B cell (primary cell): Measurements from ENCODE around the gene CBR4. TPM values are rescaled to one million over a fixed set of nuclear protein-coding genes. Genes with fewer than 3 reads are reported as not detected.

Experiments
- ATAC-seq: fragments of 200-7000 bp; cut with Tn5 transposase; one replicate; pipeline ENCODE4 v1.10.0; 2021; ENCODE audit warnings: low read depth, mild to moderate bottlenecking, moderate number of reproducible peaks, moderate library complexity
- CTCF ChIA-PET: fragments of 350-600 bp; sonication (Branson Sonifier 250); formaldehyde crosslinking; loops from one replicate; lab custom pipeline; 2021; ENCODE audit warnings: antibody characterized with exemption, inconsistent platforms; lab: Charles Lee
- POLR2A ChIA-PET: fragments of 350-600 bp; sonication (Branson Sonifier 250); formaldehyde crosslinking; loops from one replicate; lab custom pipeline; 2021; ENCODE audit warnings: antibody characterized with exemption; lab: Charles Lee
- DNase-seq: peaks from one replicate; pipeline ENCODE4 v3.0.0; 2013
- H2AFZ ChIP-seq: 2 replicates; pipeline ENCODE4 v1.6.1; 2012; ENCODE audit warnings: mild to moderate bottlenecking, low read depth, low read length; ENCODE audit not compliant: insufficient read depth, poor library complexity, severe bottlenecking
- H3K27ac ChIP-seq, 2 donors: 1 replicate in 1 of 2; 2 replicates in 1 of 2; pipeline ENCODE4 v1.5.1; 2012 to 2013; ENCODE audit warnings: low read length in 2 of 2, mild to moderate bottlenecking in 2 of 2, moderate library complexity in 1 of 2
- H3K27me3 ChIP-seq, 4 experiments: fragments of 200-600 bp in 1 of 4; sonication (generic) in 1 of 4; replicated peaks in 1 of 4; 1 replicate in 2 of 4; 2 replicates in 2 of 4; pipeline versions ENCODE4 v1.6.1 to v1.7.0; 2013 to 2016; ENCODE audit warnings: low read length in 3 of 4, mild to moderate bottlenecking in 2 of 4, mixed read lengths in 1 of 4, moderate library complexity in 1 of 4; ENCODE audit not compliant: insufficient read depth in 4 of 4, control insufficient read depth in 3 of 4; ENCODE audit errors: control extremely low read depth in 1 of 4
- H3K36me3 ChIP-seq, 2 experiments: replicated peaks in 1 of 2; 1 replicate in 1 of 2; 2 replicates in 1 of 2; pipeline versions ENCODE4 v1.6.1 to v1.7.1; 2013; ENCODE audit warnings: low read length in 1 of 2; ENCODE audit not compliant: insufficient read depth in 2 of 2, control insufficient read depth in 1 of 2; ENCODE audit errors: control extremely low read depth in 1 of 2, extremely low read depth in 1 of 2
- H3K4me1 ChIP-seq, 2 donors: fragments of 200-600 bp in 1 of 2; sonication (generic) in 1 of 2; 1 replicate in 1 of 2; 2 replicates in 1 of 2; pipeline versions ENCODE4 v1.5.1 to v1.6.1; 2013 to 2017; ENCODE audit warnings: low read length in 2 of 2; ENCODE audit not compliant: control insufficient read depth in 2 of 2, insufficient read depth in 2 of 2
- H3K4me2 ChIP-seq: replicated peaks from 2 replicates; pipeline ENCODE3; 2012; ENCODE audit warnings: mild to moderate bottlenecking, low read depth, low read length; ENCODE audit not compliant: poor library complexity, severe bottlenecking
- H3K4me3 ChIP-seq, 5 experiments: fragments of 200-600 bp in 1 of 5; sonication (generic) in 1 of 5; 1 replicate in 3 of 5; 2 replicates in 2 of 5; pipeline versions ENCODE4 v1.5.1 to v1.7.0; 2011 to 2016; ENCODE audit warnings: low read length in 4 of 5, mild to moderate bottlenecking in 4 of 5, low read depth in 2 of 5, control low read depth in 1 of 5, moderate library complexity in 1 of 5; ENCODE audit not compliant: insufficient read depth in 1 of 5; ENCODE audit errors: control extremely low read depth in 1 of 5, extremely low read depth in 1 of 5
- H3K79me2 ChIP-seq: fragments of 200-600 bp; sonication (generic); one replicate; pipeline ENCODE4 v1.6.0; 2016; ENCODE audit warnings: low read length; ENCODE audit not compliant: control insufficient read depth, insufficient read depth
- H3K9ac ChIP-seq: fragments of 200-600 bp; sonication (generic); 2 replicates; pipeline ENCODE4 v1.6.1; 2017; ENCODE audit warnings: mild to moderate bottlenecking, low read length, moderate library complexity
- H3K9me3 ChIP-seq, 3 donors: one replicate each; pipeline versions ENCODE4 v1.6.1 to v1.7.1; 2013; ENCODE audit warnings: low read length in 2 of 3; ENCODE audit not compliant: control insufficient read depth in 2 of 3, insufficient read depth in 1 of 3; ENCODE audit errors: control extremely low read depth in 1 of 3
- H4K20me1 ChIP-seq: 2 replicates; pipeline ENCODE4 v1.6.0; 2012; ENCODE audit warnings: mild to moderate bottlenecking, low read length; ENCODE audit not compliant: insufficient read depth, control insufficient read depth, poor library complexity, severe bottlenecking
- H3K27ac Mint-ChIP-seq: one replicate; pipeline ENCODE4 v1.8.0; 2021; ENCODE audit warnings: mixed read lengths
- H3K27me3 Mint-ChIP-seq: one replicate; pipeline ENCODE4 v1.8.0; 2021; ENCODE audit warnings: mixed read lengths
- H3K4me1 Mint-ChIP-seq: one replicate; pipeline ENCODE4 v1.8.0; 2021; ENCODE audit warnings: mixed read lengths
- H3K4me3 Mint-ChIP-seq: one replicate; pipeline ENCODE4 v1.8.0; 2021; ENCODE audit warnings: mixed read lengths
- H3K9me3 Mint-ChIP-seq: one replicate; pipeline ENCODE4 v1.8.0; 2022; ENCODE audit warnings: mixed read lengths; ENCODE audit not compliant: insufficient read depth
- CTCF ChIP-seq: fragments of 200-600 bp; IDR thresholded peaks from one replicate; pipeline ENCODE4 v1.8.0; 2022; ENCODE audit warnings: antibody characterized with exemption, mild to moderate bottlenecking
- EZH2 ChIP-seq: IDR thresholded peaks from 2 replicates; pipeline ENCODE4 v1.6.1; 2012; ENCODE audit warnings: borderline replicate concordance, low read depth, mild to moderate bottlenecking, moderate library complexity, low read length; ENCODE audit not compliant: insufficient read depth, poor library complexity, severe bottlenecking
- WGBS: methylation state at CpG from one replicate; pipeline ENCODE4 v1.1.5; 2013; ENCODE audit warnings: missing lambda C conversion rate; ENCODE audit not compliant: insufficient coverage; 5-methylcytosine and 5-hydroxymethylcytosine counted together
- intact Hi-C: fragments of 100-400 bp; cut with micrococcal nuclease; formaldehyde crosslinking; loops from one replicate; pipeline ENCODE4 v1.10.0; 2022
- polyA plus RNA-seq: library from polyadenylated mRNA; depleted of rRNA; stranded (reverse); fragments of >200 nt; gene quantifications from 2 replicates; pipeline ENCODE4 v1.2.3, GENCODE V29; 2012
- total RNA-seq, 2 donors: library from RNA; stranded (reverse); fragments of 120-200 nt in 1 of 2; gene quantifications; 1 replicate in 1 of 2; 2 replicates in 1 of 2; pipeline versions ENCODE4 v1.2.3 to v1.2.4, GENCODE V29; 2013 to 2022

Gene CBR4
- total and polyA plus RNA-seq, 2 donors (not counting 1 experiment from before 2014, with no cell fraction given), result 7.9 to 32.1 TPM

DNA sequence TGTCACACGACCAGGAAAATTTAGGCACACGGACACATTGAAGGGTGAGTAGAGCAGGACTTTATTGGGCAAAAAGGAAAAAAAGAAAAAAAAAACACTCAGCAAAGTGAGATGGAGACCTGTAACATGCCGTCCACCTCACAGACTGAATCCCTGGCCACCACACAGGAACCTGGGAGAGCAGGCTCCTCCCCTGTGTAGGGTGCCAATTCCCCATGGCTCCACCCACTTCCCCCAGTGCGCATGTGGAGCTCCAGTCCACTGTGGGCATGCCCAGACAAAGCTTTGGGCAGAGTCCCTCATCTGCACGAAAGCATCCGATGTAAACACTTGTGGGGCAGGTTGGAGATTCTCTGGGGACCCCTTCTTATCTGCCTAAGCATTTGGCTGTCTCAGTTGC is 23.6 kb upstream of the CBR4 start:
- Histone ChIP-seq H3K9me3 (no peaks in the 10 kb centered on the region), H3K27ac (no peak overlapping the region), H3K4me2 (no peak overlapping the region), H3K9ac (no peak overlapping the region), H3K36me3 (no peaks in the 10 kb centered on the region), H3K4me1 (no peaks in the 10 kb centered on the region), H3K79me2 (no peaks in the 10 kb centered on the region), H3K4me3 (no peak overlapping the region), H4K20me1 (no peaks in the 10 kb centered on the region), H2AFZ (no peak overlapping the region), H3K27me3 (no peaks in the 10 kb centered on the region)
- TF ChIP-seq EZH2, result no peak
- TF ChIP-seq CTCF, result no peak
- no peak for ATAC-seq
- 92% methylated on average over 2 of the region's 6 CpGs for WGBS
- H3K4me1 Mint-ChIP-seq, result no peaks in the 10 kb centered on the region
- POLR2A ChIA-PET, result no interaction called here
- H3K9me3 Mint-ChIP-seq, result no peaks in the 10 kb centered on the region
- peaks cover 3% of the 10 kb centered on the region for H3K27me3 Mint-ChIP-seq
- no peak overlapping the region for H3K27ac Mint-ChIP-seq
- DNase-seq, result no peak
- H3K4me3 Mint-ChIP-seq, result no peak overlapping the region
- CTCF ChIA-PET, result no interaction called here
- intact Hi-C loops, result no loop called here

DNA sequence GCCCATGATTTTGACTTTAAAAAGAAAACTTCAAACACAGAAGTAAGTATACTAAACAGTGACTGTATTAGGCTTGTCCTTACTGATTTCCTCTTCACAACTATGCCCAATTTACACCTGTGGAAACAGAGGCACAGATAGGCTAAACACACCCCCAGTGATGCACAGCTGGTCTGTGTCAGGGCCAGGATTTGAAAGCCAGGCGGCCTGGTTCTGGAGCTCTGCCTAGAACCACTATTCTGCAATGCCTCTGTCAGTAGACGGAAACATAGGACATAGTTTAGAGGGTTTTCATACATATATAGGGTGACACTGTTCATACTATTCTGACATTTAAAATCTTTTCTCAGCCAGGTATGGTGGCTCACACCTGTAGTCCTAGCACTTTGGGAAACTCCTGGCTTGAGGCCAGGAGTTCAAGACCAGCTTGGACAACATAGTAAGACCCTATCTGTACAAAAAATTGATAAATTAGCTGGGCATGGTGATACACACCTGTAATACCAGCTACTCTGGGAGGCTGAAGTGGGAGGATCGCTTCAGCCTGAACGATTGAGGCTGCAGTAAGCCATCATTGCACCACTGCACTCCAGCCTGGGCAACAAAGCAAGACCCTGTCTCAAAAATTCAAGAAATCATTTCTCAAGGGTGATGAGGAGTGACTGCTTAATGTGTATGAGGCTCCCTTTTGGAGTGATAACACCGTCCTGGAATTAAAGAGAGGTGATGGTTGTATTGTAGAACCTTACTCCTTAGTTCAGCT is 23.0 kb upstream of the CBR4 start:
- Histone ChIP-seq H3K27ac (no peak overlapping the region), H4K20me1 (no peaks in the 10 kb centered on the region), H3K79me2 (no peaks in the 10 kb centered on the region), H3K36me3 (no peaks in the 10 kb centered on the region), H2AFZ (no peak overlapping the region), H3K9ac (no peak overlapping the region), H3K9me3 (no peaks in the 10 kb centered on the region), H3K4me2 (no peak overlapping the region), H3K4me3 (no peak overlapping the region), H3K27me3 (no peaks in the 10 kb centered on the region), H3K4me1 (no peaks in the 10 kb centered on the region)
- ATAC-seq (no peak), DNase-seq (no peak)
- H3K4me3 Mint-ChIP-seq, result no peak overlapping the region
- 80% methylated on average over 1 of the region's 5 CpGs for WGBS
- no peaks in the 10 kb centered on the region for H3K4me1 Mint-ChIP-seq
- no peak overlapping the region for H3K27ac Mint-ChIP-seq
- POLR2A ChIA-PET, result no interaction called here
- TF ChIP-seq EZH2, result no peak
- no peak for TF ChIP-seq CTCF
- H3K9me3 Mint-ChIP-seq, result no peaks in the 10 kb centered on the region
- CTCF ChIA-PET, result no interaction called here
- peaks cover 3% of the 10 kb centered on the region for H3K27me3 Mint-ChIP-seq
- intact Hi-C loops, result no loop called here
